BE2C (cell line): ENCODE measurements around the gene RAF1.

Source experiments
- DNase-seq: peaks from one replicate; pipeline ENCODE4 v3.0.0-alpha.2; 2020
- H3K27me3 ChIP-seq: fragments of 250-450 bp; sonication (Bioruptor Pico); 2 replicates; pipeline ENCODE4 v1.5.1; 2020; ENCODE audit warnings: mild to moderate bottlenecking
- H3K36me3 ChIP-seq: fragments of 250-450 bp; sonication (Bioruptor Pico); 2 replicates; pipeline ENCODE4 v1.5.1; 2020; ENCODE audit warnings: mild to moderate bottlenecking
- H3K4me1 ChIP-seq: fragments of 250-450 bp; sonication (Bioruptor Pico); 2 replicates; pipeline ENCODE4 v1.5.1; 2020
- H3K4me3 ChIP-seq: 2 replicates; pipeline ENCODE4 v1.5.1; 2011; ENCODE audit warnings: low read depth, low read length
- H3K9me3 ChIP-seq: fragments of 250-450 bp; sonication (Bioruptor Pico); 2 replicates; pipeline ENCODE4 v1.5.1; 2020
- CTCF ChIP-seq: IDR thresholded peaks from 2 replicates; pipeline ENCODE4 v1.5.1; 2012; ENCODE audit warnings: mild to moderate bottlenecking, low read depth, low read length

RAF1 gene

GRCh38 chr3:12603969-12604368, 59.9 kb downstream of the RAF1 start:
- TF ChIP-seq CTCF, result no peak
- Histone ChIP-seq H3K9me3 (no peaks in the 10 kb centered on the region), H3K4me3 (no peak overlapping the region), H3K27me3 (no peaks in the 10 kb centered on the region), H3K36me3 (peaks cover 5% of the 10 kb centered on the region), H3K4me1 (no peaks in the 10 kb centered on the region)
- no peak for DNase-seq

GRCh38 chr3:12601072-12601471, 62.8 kb downstream of the RAF1 start:
- Histone ChIP-seq H3K27me3 (no peaks in the 10 kb centered on the region), H3K4me3 (no peak overlapping the region), H3K9me3 (no peaks in the 10 kb centered on the region), H3K4me1 (no peaks in the 10 kb centered on the region), H3K36me3 (peaks cover 8% of the 10 kb centered on the region)
- TF ChIP-seq CTCF, result no peak
- DNase-seq, result no peak

GRCh38 chr3:12598890-12599289, 65.0 kb downstream of the RAF1 start:
- peaks cover 8% of the 10 kb centered on the region for H3K36me3 ChIP-seq
- H3K4me3 ChIP-seq, result no peak overlapping the region
- no peak for TF ChIP-seq CTCF
- no peaks in the 10 kb centered on the region for H3K27me3 ChIP-seq
- no peak for DNase-seq
- no peaks in the 10 kb centered on the region for H3K4me1 ChIP-seq
- no peaks in the 10 kb centered on the region for H3K9me3 ChIP-seq

GRCh38 chr3:12593473-12593872, 70.4 kb downstream of the RAF1 start:
- H3K36me3 ChIP-seq, result peaks cover 14% of the 10 kb centered on the region
- H3K27me3 ChIP-seq, result no peaks in the 10 kb centered on the region
- no peak overlapping the region for H3K4me3 ChIP-seq
- H3K9me3 ChIP-seq, result no peaks in the 10 kb centered on the region
- no peaks in the 10 kb centered on the region for H3K4me1 ChIP-seq
- TF ChIP-seq CTCF, result no peak
- no peak for DNase-seq

GRCh38 chr3:12591997-12592715, 71.8 kb downstream of the RAF1 start:
- Histone ChIP-seq H3K4me1 (no peaks in the 10 kb centered on the region), H3K27me3 (no peaks in the 10 kb centered on the region), H3K9me3 (no peaks in the 10 kb centered on the region), H3K36me3 (peaks cover 11% of the 10 kb centered on the region; the same call in 1 of the 2 replicates), H3K4me3 (no peak overlapping the region)
- DNase-seq, result no peak
- TF ChIP-seq CTCF, result no peak

GRCh38 chr3:12591456-12591855, 72.5 kb downstream of the RAF1 start:
- Histone ChIP-seq H3K4me1 (no peaks in the 10 kb centered on the region), H3K27me3 (no peaks in the 10 kb centered on the region), H3K4me3 (no peak overlapping the region), H3K36me3 (peaks cover 11% of the 10 kb centered on the region), H3K9me3 (no peaks in the 10 kb centered on the region)
- no peak for DNase-seq
- TF ChIP-seq CTCF, result no peak
